Suprapubic skin (tissue), 4 donors: ENCODE results near the gene FBXW2.

ENCODE experiments used
- CTCF ChIP-seq, 2 donors: fragments of 200-600 bp in 1 of 2; fragments of 450-650 bp in 1 of 2; sonication (generic) in 1 of 2; IDR thresholded peaks; one replicate each; pipeline ENCODE4 v1.5.1; 2016 to 2019; ENCODE audit warnings: antibody characterized with exemption in 2 of 2, mild to moderate bottlenecking in 1 of 2, moderate library complexity in 1 of 2
- EP300 ChIP-seq: sonication (generic); formaldehyde crosslinking; IDR thresholded peaks from one replicate; pipeline ENCODE4 v1.6.1; 2017; ENCODE audit warnings: antibody characterized with exemption
- POLR2A ChIP-seq, 2 donors: fragments of 450-650 bp; IDR thresholded peaks; one replicate each; pipeline ENCODE4 v1.6.1; 2017; ENCODE audit warnings: antibody characterized with exemption in 2 of 2, mild to moderate bottlenecking in 2 of 2, moderate library complexity in 2 of 2
- POLR2AphosphoS5 ChIP-seq, 3 donors: sonication (generic); formaldehyde crosslinking; IDR thresholded peaks; one replicate each; pipeline ENCODE4 v1.6.1; 2017; ENCODE audit warnings: antibody characterized with exemption in 3 of 3

DNA sequence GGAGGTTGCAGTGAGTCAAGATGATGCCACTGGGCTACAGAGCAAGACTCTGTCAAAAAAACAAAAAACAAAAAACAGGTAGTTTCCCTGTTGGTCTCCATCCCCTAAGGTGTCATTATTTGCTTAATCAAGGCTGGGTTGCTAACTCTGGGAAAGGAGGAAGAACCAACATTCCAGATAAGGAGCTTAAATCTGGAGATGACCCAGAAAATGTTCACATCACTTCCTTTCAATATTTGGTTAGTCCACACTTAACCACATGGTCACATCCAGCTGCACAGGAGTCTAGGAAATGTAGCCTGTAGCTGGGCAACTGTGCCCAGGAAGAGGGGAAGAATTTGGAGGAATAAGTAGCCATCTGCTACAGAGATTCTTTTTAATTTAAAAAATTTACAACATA is 53.1 kb downstream of the FBXW2 start:
- TF ChIP-seq CTCF (IDR thresholded peaks at IDR 0.05) (no peak), EP300 (no peak), POLR2A (IDR thresholded peaks at IDR 0.05) (no peak), POLR2AphosphoS5 (IDR thresholded peaks at IDR 0.05) (no peak)
